NOMO-1 treated with DMSO at 0.1 percent for 48 hours (cell line): ENCODE data around the gene PSAT1.

Experiments
- DNase-seq: peaks from one replicate; lab custom pipeline; 2025; ENCODE audit not compliant: unreplicated experiment; lab: John Stamatoyannopoulos, UW

The PSAT1 gene

DNA sequence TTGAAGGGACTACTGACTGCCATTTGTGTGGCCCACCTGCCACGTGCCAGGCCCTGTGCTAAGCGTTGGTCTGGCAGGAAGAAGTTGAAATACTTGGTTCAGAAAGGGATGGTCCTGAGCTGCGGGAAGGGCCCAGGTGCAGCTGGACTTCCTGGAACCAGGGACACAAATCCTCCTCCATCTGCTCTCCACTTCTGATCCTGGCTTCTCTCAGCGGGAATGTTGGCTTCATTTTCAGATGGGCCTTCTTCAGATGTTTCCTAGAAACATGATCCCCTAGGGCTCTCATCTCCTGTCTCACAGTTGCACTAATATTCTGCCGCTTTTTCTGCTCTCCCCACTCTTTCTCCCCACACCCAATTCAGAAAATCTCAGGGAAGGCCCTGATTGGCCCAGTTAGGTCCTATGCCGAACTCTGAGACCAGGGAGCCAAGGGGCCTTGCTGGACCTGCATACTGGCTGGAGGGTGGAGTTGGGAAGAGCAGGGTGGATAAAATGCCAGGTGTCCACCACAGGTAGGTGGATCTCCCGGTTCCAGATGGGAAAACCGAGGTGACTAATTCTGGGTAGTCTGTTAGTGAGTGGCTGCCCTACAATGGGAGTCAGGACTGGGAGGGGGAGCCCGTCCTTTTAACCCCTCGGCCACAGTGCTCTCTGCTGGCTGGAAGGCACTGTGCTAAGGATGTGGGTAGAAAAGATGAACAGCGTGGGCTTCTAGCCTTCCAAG lies 19.4 kb downstream of the PSAT1 start:
- DNase-seq, result no peak

DNA sequence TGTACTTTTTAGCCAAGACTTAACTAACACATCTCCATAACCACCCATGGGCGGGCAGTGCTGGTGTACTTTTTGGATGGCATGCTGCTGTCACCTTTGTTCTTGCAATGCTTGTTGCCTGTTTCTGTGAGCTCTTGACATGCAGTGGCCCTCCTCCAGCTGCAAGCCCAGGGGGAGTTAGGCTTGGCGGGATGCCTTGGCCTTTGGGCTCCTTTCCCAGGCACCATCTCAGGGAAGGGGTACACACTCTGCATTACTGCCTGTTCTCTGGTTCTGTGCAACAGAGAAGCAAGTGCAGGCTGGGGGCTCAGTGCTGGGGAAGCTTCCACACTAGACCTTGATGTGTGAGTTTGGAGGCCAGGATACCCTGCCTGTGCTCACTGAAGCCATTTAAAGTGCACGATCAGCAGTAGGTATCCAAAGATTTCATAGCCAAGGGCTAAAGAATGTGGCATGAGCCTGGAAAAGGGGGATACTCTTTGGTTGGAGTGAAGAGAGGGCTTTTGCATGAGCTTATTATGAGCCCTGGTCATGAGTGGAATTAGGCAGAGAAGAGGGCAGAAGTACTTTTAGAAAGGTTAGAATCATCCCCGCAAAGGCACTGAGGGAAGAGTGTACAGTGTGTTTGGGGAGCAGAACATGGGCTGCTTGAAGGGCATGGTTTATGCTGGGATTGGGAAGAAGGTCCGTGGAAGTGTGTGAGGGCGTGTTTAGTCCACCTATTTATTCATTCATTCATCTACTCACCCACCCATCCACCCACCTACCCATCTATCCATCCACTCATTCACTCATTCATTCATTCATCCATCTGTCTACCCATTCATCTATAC lies 22.5 kb downstream of the PSAT1 start:
- no peak for DNase-seq

GRCh38 chr9:78320030-78320693 lies 23.2 kb downstream of the PSAT1 start:
- DNase-seq, result no peak

DNA sequence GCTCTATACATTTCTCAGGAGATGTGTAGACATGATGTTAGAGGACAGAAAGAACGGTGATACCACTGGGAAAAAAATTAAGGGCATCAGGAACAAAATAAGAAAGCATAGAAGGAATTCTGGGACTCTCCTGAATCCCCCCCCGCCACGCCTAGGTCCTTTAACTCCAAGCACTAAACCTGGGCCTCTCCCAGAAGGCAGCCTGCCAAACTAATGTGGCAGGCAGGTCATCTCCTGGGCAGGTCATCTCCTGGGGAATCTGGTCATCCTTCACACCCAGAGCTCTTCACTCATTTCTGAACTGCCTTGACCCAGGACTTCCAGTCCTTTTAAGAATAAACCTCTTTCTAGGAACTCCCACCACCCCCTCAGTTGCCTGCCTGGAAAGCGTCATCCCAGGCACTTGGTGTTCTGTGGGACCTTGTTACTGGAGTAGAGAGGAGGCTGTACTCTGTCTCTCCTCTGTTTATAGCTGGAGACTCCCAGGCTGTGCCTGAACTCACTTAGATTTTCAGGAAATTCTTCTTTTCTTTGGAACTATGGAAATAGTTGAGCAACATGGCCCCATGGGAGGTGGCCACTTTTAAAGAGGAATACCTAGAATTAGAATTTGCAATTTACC lies 24.1 kb downstream of the PSAT1 start:
- DNase-seq, result no peak

GRCh38 chr9:78321505-78321904 lies 24.6 kb downstream of the PSAT1 start:
- no peak for DNase-seq

GRCh38 chr9:78324068-78324650 lies 27.2 kb downstream of the PSAT1 start:
- no peak for DNase-seq

DNA sequence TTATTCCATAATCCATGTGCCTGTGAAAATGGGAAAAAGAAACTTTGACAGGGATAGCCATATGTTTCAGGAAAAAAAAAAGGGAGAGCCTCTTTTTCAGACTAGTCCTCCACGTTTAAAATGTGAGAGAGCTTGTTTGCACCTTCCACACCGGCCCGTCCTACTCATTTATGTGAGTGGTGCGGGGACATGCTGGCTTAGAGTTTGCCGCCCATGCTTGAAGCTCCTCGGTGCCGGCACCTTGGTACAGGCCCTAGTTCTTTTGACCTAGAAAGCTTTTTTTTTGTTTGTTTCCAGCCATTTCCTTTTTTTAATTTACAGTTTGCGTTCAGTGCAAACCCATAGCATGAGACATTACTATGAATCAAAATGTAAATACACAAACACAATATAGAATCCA lies 27.8 kb downstream of the PSAT1 start:
- DNase-seq, result no peak

GRCh38 chr9:78325343-78325742 lies 28.4 kb downstream of the PSAT1 start:
- DNase-seq, result no peak

DNA sequence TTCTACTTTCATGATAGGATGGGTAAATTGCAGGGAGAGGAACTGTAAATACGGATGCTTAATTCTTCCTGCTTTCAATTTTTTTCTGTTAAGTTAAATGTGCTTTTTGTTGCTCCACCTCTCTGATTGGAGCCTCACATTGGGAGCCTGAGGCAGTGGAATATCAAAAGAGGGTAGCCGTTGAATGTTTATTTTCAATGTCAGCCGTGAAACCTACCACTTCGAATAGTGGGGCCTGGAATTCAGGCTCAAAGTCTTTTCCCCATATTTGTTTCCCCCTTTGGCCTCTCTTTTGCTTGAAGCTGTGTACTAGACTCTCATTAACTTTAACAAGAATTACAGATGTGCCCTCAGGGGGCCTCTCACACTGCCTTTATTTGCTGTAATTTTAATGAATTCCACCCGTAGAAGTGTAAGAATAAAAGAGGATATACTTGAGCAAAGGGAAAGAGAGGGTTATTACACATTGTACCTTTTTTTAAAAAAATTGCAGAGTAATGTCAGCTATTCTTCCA lies 29.0 kb downstream of the PSAT1 start:
- no peak for DNase-seq

DNA sequence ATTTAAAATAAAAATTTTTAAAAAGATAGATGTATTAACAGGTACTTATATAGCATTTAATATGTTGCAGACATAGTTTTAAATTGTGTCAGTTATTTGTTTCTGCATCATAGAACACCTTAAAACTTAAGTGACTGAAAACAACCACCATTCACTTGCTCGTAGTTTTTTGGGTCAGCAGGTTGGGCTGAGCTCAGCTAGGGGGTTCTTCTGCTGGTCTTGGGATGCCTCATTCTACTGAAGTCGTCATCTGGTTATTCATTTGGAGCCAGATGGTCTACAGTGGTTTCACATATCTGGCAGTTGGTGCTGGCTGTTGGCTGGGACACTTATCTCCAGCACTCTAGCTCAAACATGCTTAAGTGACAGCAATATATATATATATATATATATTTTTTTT lies 29.6 kb downstream of the PSAT1 start:
- no peak for DNase-seq

GRCh38 chr9:78332381-78332780 lies 35.5 kb downstream of the PSAT1 start:
- no peak for DNase-seq

DNA sequence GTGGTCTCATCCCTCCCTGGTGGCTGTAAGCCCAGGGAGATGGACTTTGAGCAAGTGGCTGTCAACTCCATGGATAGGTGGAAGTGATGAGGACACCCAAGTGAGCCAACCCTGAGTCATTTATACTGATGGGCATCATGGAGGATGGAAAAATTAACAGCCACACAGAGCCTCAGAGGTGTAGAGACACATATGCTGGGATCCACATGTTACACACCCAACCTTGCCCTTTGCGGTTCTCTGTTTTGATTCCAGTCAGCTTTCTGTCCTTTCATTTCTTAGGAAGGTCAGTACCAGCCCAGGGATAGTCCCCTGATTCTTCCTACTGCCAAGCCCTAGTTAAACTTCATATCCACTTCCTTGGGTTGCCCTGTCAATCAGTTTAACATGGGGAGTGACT lies 51.9 kb downstream of the PSAT1 start:
- DNase-seq, result no peak

DNA sequence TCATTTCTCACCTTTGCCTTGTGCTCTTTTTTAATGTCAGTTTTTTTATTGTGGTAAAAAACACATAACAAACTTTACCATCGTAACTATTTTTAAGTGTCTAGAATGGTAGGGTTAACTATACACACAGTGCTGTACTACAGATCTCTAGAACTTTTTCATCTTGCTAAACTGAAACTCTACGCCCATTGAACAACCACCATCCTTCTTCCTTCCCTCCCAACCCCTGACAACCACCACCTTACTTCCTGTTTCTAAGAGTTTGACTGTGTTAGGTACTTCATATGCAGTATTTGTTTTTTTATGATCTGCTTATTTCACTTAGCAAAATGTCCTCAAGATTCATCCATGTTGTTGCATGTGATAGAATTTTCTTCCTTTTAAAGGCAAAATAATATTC lies 54.9 kb downstream of the PSAT1 start:
- no peak for DNase-seq

- DNase-seq, result no peak
Measured at GRCh38 chr9:78354324-78354973, 57.5 kb downstream of the PSAT1 start.

DNA sequence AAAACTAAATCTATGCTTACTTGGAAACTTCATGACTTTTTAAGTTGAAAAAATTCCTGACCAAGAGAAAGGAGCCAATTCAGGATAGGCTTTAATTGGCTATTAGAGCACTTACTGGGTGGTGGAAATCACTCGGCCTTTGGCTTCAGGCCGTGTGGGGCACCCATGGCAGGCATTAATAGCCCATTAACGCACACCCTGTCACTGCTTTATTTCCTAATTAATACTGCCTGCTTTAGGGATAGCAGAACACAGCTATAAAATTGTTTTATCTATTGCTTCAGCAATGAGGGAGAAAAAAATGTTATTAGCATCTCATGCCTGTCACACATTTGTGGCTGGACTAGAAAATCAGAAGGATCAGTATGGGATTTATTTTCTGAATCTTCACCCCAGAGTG lies 58.1 kb downstream of the PSAT1 start:
- no peak for DNase-seq

DNA sequence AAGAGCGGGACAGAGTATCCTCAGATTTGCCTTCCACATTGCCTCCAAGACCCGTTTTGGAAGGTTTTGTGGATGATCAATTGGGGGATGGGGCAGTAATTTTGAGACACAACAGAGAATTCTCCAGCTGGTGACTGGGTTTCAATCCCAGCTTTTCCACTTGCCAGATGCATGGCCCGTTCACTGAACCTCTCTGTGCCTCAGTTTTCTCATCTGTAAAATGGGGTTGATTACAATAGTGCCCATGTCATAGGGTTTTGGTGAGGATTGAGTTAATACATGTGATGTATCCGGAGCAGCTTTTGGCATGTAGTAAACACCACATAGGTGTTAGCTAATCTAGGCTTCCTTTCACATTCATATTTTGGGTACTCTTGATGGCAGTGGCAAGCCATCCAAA lies 59.7 kb downstream of the PSAT1 start:
- no peak for DNase-seq

GRCh38 chr9:78357165-78357873 lies 60.4 kb downstream of the PSAT1 start:
- no peak for DNase-seq

GRCh38 chr9:78358329-78359051 lies 61.6 kb downstream of the PSAT1 start:
- no peak for DNase-seq

- DNase-seq, result no peak
Measured at GRCh38 chr9:78363221-78363620, 66.3 kb downstream of the PSAT1 start.
